Endothelial cell of umbilical vein (primary cell): ENCODE data around the gene ANAPC2. TPM values are rescaled to one million over a fixed set of nuclear protein-coding genes. Genes with fewer than 3 reads are reported as not detected.

Source experiments
- BruUV-seq: library from RNA; stranded (reverse); fragments of 400-500 nt; replicated peaks from 2 replicates; lab custom pipeline; 2021; lab: Mats Ljungman, UMichigan
- CTCF ChIA-PET: fragments of 300-600, 350-600 bp; sonication (Branson Sonifier 250); formaldehyde crosslinking; loops from one replicate; lab custom pipeline; 2021; ENCODE audit warnings: antibody characterized with exemption, inconsistent platforms; lab: Charles Lee
- POLR2A ChIA-PET: fragments of 300-600, 350-600 bp; sonication (Branson Sonifier 250); formaldehyde crosslinking; loops from one replicate; lab custom pipeline; 2021; ENCODE audit warnings: antibody characterized with exemption, inconsistent platforms; lab: Charles Lee
- DNase-seq: peaks from one replicate; pipeline ENCODE4 v3.0.0-alpha.2; 2011; ENCODE audit warnings: low read depth, low spot score
- FAIRE-seq: peaks from 2 replicates; lab custom pipeline; 2011; peaks lifted over from hg19 to GRCh38; lab: Jason Lieb, UNC
- H2AFZ ChIP-seq: 2 replicates; pipeline ENCODE4 v1.6.0; 2012; ENCODE audit warnings: low read depth, low read length, control low read depth, inconsistent platforms
- H3K27ac ChIP-seq: 2 replicates; pipeline ENCODE4 v1.5.1; 2011; ENCODE audit warnings: low read depth, mild to moderate bottlenecking, control low read depth, low read length, moderate library complexity; ENCODE audit not compliant: insufficient read depth
- H3K27me3 ChIP-seq, 2 experiments: 2 replicates each; pipeline versions ENCODE4 v1.6.0 to v1.6.1; 2011; ENCODE audit warnings: low read length in 2 of 2, mixed read lengths in 1 of 2; ENCODE audit not compliant: control insufficient read depth in 2 of 2, insufficient read depth in 2 of 2
- H3K36me3 ChIP-seq, 2 experiments: 2 replicates in 1 of 2; 3 replicates in 1 of 2; pipeline ENCODE4 v1.5.1; 2011; ENCODE audit warnings: low read length in 2 of 2, mild to moderate bottlenecking in 1 of 2, moderate library complexity in 1 of 2; ENCODE audit not compliant: control insufficient read depth in 2 of 2, insufficient read depth in 2 of 2; ENCODE audit errors: extremely low read depth in 1 of 2
- H3K4me1 ChIP-seq: 3 replicates; pipeline ENCODE4 v1.5.1; 2011; ENCODE audit warnings: mild to moderate bottlenecking, low read length; ENCODE audit not compliant: control insufficient read depth, insufficient read depth; ENCODE audit errors: extremely low read depth
- H3K4me2 ChIP-seq: 2 replicates; pipeline ENCODE4 v1.6.1; 2011; ENCODE audit warnings: low read length, control low read depth, mixed read lengths; ENCODE audit not compliant: insufficient read depth
- H3K4me3 ChIP-seq, 3 experiments: fragments of 200-600 bp in 1 of 3; sonication (generic), shearing (Covaris generic) in 1 of 3; replicated peaks in 1 of 3; 2 replicates each; pipeline ENCODE4 v1.5.1; 2011 to 2016; ENCODE audit warnings: control low read depth in 3 of 3, low read length in 3 of 3, mild to moderate bottlenecking in 2 of 3, inconsistent platforms in 1 of 3, low read depth in 1 of 3, moderate library complexity in 1 of 3; ENCODE audit not compliant: insufficient read depth in 1 of 3
- H3K79me2 ChIP-seq: 2 replicates; pipeline ENCODE4 v1.6.0; 2012; ENCODE audit warnings: low read length, inconsistent platforms; ENCODE audit not compliant: control insufficient read depth, insufficient read depth
- H3K9ac ChIP-seq: replicated peaks from 2 replicates; pipeline ENCODE3; 2011; ENCODE audit warnings: low read length, control low read depth; ENCODE audit not compliant: insufficient read depth; ENCODE audit errors: extremely low read depth
- H3K9me1 ChIP-seq: replicated peaks from 3 replicates; pipeline ENCODE4 v1.6.0; 2011; ENCODE audit warnings: mild to moderate bottlenecking, low read length; ENCODE audit not compliant: control insufficient read depth, insufficient read depth; ENCODE audit errors: extremely low read depth
- H3K9me3 ChIP-seq: replicated peaks from 2 replicates; pipeline ENCODE4 v1.5.1; 2012; ENCODE audit warnings: low read length, inconsistent platforms; ENCODE audit not compliant: control insufficient read depth, insufficient read depth
- H4K20me1 ChIP-seq: replicated peaks from 2 replicates; pipeline ENCODE3; 2011; ENCODE audit warnings: mild to moderate bottlenecking, low read length; ENCODE audit not compliant: control insufficient read depth, insufficient read depth; ENCODE audit errors: extremely low read depth
- EZH2 ChIP-seq: IDR thresholded peaks from 2 replicates; pipeline ENCODE4 v1.6.1; 2012; ENCODE audit warnings: borderline replicate concordance, low read depth, mild to moderate bottlenecking, moderate library complexity, low read length, inconsistent platforms; ENCODE audit not compliant: severe bottlenecking
- FOS ChIP-seq: IDR thresholded peaks from 2 replicates; pipeline ENCODE4 v1.6.1; 2011; ENCODE audit warnings: mild to moderate bottlenecking, low read length, moderate library complexity, borderline replicate concordance; ENCODE audit not compliant: insufficient read depth
- JUN ChIP-seq: IDR thresholded peaks from 2 replicates; pipeline ENCODE4 v1.6.1; 2011; ENCODE audit warnings: borderline replicate concordance, low read depth; ENCODE audit not compliant: insufficient read length, insufficient read depth
- POLR2A ChIP-seq: IDR thresholded peaks from 2 replicates; pipeline ENCODE4 v1.6.1; 2012; ENCODE audit warnings: low read depth, mild to moderate bottlenecking, control low read depth, low read length
- dilution Hi-C: fragments of 300-500 bp; cut with MboI; formaldehyde crosslinking; loops from one replicate; pipeline ENCODE4 v1.15.0; 2019; ENCODE audit warnings: low sequenced_read_pairs; ENCODE audit not compliant: extremely low pct_ligation_motif_present
- intact Hi-C: fragments of 100-400 bp; cut with micrococcal nuclease; formaldehyde crosslinking; loops from one replicate; pipeline ENCODE4 v1.10.0; 2022
- polyA plus RNA-seq, 4 experiments: library from polyadenylated mRNA; depleted of rRNA in 3 of 4; stranded (reverse) in 3 of 4; unstranded in 1 of 4; fragments of >200 nt; gene quantifications; 2 replicates each; pipeline versions ENCODE4 v1.2.1 to v1.2.3, GENCODE V29; 2011 to 2012; ENCODE audit warnings: missing spikeins in 1 of 4
- total RNA-seq: library from RNA; stranded (reverse); gene quantifications from 2 replicates; pipeline ENCODE4 v1.2.3, GENCODE V29; 2021
- TF ChIP-seq, protein P1 (sequence below), 2 donors: IDR thresholded peaks; 1 replicate in 1 of 2; 2 replicates in 1 of 2; pipeline ENCODE4 v1.5.1; 2011; ENCODE audit warnings: low read length in 2 of 2, mild to moderate bottlenecking in 2 of 2, moderate library complexity in 2 of 2, control low read depth in 1 of 2, inconsistent platforms in 1 of 2, low read depth in 1 of 2; ENCODE audit not compliant: insufficient read depth in 1 of 2; ENCODE audit errors: extremely low read depth in 1 of 2

ANAPC2 gene
- total and polyA plus RNA-seq, 2 donors (not counting 3 experiments of a cell fraction or from before 2014, with no cell fraction given), result 44.8 to 69.2 TPM

DNA sequence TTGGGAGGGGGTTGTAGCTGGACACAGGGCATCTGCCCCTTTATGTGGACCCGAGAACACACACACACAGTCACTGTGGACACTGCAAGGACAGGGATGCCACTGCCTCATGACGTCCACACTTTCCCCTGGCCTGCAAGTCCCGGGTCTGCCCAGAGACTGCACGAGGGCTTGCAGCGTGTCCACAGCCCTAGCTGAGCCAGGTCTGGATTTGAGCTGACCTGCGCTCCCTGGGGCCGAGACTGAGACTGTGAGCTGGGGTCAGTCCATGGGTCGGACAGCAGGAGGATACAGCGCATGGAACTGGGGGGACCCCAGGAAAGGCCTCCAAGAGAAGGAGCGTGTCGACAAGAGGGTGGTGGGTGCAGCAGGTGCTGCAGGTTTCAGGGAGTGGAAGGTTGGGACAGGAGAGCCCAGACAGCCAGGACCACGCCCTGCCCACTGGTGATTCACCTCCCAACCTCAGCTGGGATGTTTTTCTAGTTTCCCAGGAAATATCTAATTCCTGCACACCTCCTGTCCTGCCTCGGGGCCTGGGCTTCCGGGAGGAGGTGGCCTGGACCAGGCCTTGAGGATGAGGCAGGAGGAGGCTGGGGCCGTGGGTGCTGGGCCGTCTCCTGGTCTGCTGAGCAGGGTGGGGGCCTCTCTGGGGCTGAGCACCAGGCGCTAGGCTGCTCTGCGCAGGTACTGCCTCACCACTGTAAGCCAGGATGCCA, 38.1 kb upstream of the ANAPC2 start:
- ChIA-PET CTCF (interaction anchor here (0.6 to 6.3 kb wide), 16 partner anchors 11 to 197 kb away, joined by 3 to 63 read pairs (median 6); partner anchors contain the start of genes ANAPC2, NPDC1, SSNA1 and TPRN), POLR2A (no interaction called here)
- Histone ChIP-seq H3K4me3 (no peak overlapping the region), H3K79me2 (no peaks in the 10 kb centered on the region), H3K4me2 (no peak overlapping the region), H3K9ac (no peak overlapping the region), H4K20me1 (no peaks in the 10 kb centered on the region), H2AFZ (no peak overlapping the region), H3K9me3 (no peaks in the 10 kb centered on the region), H3K4me1 (peaks cover 12% of the 10 kb centered on the region), H3K27me3 (no peaks in the 10 kb centered on the region), H3K9me1 (no peaks in the 10 kb centered on the region), H3K27ac (no peak overlapping the region), H3K36me3 (no peaks in the 10 kb centered on the region)
- DNase-seq (no peak), FAIRE-seq (no peak)
- intact Hi-C loops (loop anchor here (1.0 to 2.0 kb wide), 3 partner anchors 50 to 180 kb away; partner anchors contain the start of gene NPDC1), dilution Hi-C loops (no loop called here)
- no TSS peak for BruUV-seq
- no peak for TF ChIP-seq JUN
- TF ChIP-seq POLR2A, result no peak
- TF ChIP-seq EZH2, result no peak
- TF ChIP-seq, protein P1, sequence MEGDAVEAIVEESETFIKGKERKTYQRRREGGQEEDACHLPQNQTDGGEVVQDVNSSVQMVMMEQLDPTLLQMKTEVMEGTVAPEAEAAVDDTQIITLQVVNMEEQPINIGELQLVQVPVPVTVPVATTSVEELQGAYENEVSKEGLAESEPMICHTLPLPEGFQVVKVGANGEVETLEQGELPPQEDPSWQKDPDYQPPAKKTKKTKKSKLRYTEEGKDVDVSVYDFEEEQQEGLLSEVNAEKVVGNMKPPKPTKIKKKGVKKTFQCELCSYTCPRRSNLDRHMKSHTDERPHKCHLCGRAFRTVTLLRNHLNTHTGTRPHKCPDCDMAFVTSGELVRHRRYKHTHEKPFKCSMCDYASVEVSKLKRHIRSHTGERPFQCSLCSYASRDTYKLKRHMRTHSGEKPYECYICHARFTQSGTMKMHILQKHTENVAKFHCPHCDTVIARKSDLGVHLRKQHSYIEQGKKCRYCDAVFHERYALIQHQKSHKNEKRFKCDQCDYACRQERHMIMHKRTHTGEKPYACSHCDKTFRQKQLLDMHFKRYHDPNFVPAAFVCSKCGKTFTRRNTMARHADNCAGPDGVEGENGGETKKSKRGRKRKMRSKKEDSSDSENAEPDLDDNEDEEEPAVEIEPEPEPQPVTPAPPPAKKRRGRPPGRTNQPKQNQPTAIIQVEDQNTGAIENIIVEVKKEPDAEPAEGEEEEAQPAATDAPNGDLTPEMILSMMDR (IDR thresholded peaks at IDR 0.05; ENCODE audit: extremely low read depth in 1 of 2, insufficient read depth in 1 of 2, low read depth in 1 of 2, low read length in 2 of 2), result no peak
- TF ChIP-seq FOS, result no peak
